ENCODE data around the gene SLC4A4.

SLC4A4 gene

DNA sequence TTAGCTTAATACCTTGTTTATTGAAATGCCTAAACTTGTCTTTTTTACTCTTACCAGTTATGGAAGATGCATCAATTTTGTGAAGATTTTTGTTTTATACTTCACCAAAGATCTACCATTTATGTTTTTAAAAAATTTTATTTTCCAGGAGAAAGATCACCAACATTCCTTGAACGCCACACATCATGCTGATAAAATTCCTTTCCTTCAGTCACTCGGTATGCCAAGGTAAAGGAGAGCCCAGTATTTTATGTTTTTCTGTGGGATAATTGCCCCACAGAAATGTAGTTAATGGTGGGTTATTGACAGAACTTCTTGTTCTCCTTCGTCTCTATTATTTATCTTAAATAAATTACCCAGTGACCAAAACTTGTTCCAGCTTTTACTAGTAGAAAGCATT lies 228.0 kb downstream of the SLC4A4 start:
- no peaks in the 10 kb centered on the region for H3K27me3 ChIP-seq (ENCODE audit: insufficient read depth, low read depth)
- no peak overlapping the region for H3K9ac ChIP-seq
- TF ChIP-seq, protein P1, sequence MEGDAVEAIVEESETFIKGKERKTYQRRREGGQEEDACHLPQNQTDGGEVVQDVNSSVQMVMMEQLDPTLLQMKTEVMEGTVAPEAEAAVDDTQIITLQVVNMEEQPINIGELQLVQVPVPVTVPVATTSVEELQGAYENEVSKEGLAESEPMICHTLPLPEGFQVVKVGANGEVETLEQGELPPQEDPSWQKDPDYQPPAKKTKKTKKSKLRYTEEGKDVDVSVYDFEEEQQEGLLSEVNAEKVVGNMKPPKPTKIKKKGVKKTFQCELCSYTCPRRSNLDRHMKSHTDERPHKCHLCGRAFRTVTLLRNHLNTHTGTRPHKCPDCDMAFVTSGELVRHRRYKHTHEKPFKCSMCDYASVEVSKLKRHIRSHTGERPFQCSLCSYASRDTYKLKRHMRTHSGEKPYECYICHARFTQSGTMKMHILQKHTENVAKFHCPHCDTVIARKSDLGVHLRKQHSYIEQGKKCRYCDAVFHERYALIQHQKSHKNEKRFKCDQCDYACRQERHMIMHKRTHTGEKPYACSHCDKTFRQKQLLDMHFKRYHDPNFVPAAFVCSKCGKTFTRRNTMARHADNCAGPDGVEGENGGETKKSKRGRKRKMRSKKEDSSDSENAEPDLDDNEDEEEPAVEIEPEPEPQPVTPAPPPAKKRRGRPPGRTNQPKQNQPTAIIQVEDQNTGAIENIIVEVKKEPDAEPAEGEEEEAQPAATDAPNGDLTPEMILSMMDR (conservative IDR thresholded peaks at IDR 0.05; ENCODE audit: low read depth, low read length), result no peak
- H2AFZ ChIP-seq (ENCODE audit: low read depth), result no peak overlapping the region
- no peak overlapping the region for H3K4me3 ChIP-seq (IDR thresholded peaks at IDR 0.05; ENCODE audit: insufficient read depth, low read depth, low read length)
- H3K4me1 ChIP-seq (ENCODE audit: low read depth, poor library complexity, severe bottlenecking), result no peaks in the 10 kb centered on the region
- no peaks in the 10 kb centered on the region for H3K36me3 ChIP-seq (ENCODE audit: insufficient read depth)
- no peaks in the 10 kb centered on the region for H4K20me1 ChIP-seq (ENCODE audit: insufficient read depth)
- no peaks in the 10 kb centered on the region for H3K79me2 ChIP-seq (ENCODE audit: insufficient read depth, low read depth)
- no peak overlapping the region for H3K4me2 ChIP-seq
- no peak overlapping the region for H3K27ac ChIP-seq

DNA sequence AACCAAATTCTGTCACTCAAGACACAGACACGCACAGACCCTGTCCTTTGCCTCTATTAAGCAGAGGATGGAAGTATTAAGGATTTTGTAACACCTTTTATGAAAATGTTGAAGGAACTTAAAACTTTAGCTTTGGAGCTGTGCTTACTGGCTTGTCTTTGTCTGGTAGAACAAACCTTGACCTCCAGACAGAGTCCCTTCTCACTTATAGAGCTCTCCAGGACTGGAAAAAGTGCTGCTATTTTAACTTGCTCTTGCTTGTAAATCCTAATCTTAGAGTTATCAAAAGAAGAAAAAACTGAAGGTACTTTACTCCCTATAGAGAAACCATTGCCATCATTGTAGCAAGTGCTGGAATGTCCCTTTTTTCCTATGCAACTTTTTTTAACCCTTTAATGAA lies 229.3 kb downstream of the SLC4A4 start:
- no peaks in the 10 kb centered on the region for H3K27me3 ChIP-seq (ENCODE audit: insufficient read depth, low read depth)

DNA sequence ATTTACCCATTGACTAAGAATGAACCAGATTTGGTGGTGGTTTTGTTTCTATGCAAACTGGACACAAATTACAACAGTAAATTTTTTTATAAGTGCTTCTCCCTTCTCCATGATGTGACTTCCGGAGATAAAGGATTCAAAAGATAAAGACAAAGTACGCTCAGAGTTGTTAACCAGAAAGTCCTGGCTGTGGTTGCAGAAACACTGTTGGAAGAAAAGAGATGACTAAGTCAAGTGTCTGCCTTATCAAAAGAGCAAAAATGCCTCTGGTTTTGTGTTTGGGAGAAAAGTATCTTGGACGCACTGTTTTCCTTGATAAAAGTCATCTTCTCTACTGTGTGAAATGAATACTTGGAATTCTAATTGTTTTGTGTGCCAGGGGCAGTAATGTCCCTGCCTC lies 231.7 kb downstream of the SLC4A4 start:
- Histone ChIP-seq H3K4me1 (ENCODE audit: low read depth, poor library complexity, severe bottlenecking) (no peaks in the 10 kb centered on the region), H4K20me1 (ENCODE audit: insufficient read depth) (no peaks in the 10 kb centered on the region), H3K4me3 (IDR thresholded peaks at IDR 0.05; ENCODE audit: insufficient read depth, low read depth, low read length) (no peak overlapping the region), H2AFZ (ENCODE audit: low read depth) (no peak overlapping the region), H3K4me2 (no peak overlapping the region), H3K79me2 (ENCODE audit: insufficient read depth, low read depth) (no peaks in the 10 kb centered on the region), H3K9ac (no peak overlapping the region), H3K27me3 (ENCODE audit: insufficient read depth, low read depth) (no peaks in the 10 kb centered on the region), H3K27ac (no peak overlapping the region), H3K36me3 (ENCODE audit: insufficient read depth) (no peaks in the 10 kb centered on the region)
- TF ChIP-seq, protein P1 (conservative IDR thresholded peaks at IDR 0.05; ENCODE audit: low read depth, low read length), result no peak

More for the DNA sequence above, 229.3 kb downstream of the SLC4A4 start:
- Histone ChIP-seq H3K4me3 (IDR thresholded peaks at IDR 0.05; ENCODE audit: insufficient read depth, low read depth, low read length) (no peak overlapping the region), H3K9ac (no peak overlapping the region), H2AFZ (ENCODE audit: low read depth) (no peak overlapping the region), H3K27ac (no peak overlapping the region), H3K36me3 (ENCODE audit: insufficient read depth) (no peaks in the 10 kb centered on the region), H3K4me1 (ENCODE audit: low read depth, poor library complexity, severe bottlenecking) (no peaks in the 10 kb centered on the region), H3K79me2 (ENCODE audit: insufficient read depth, low read depth) (no peaks in the 10 kb centered on the region), H4K20me1 (ENCODE audit: insufficient read depth) (no peaks in the 10 kb centered on the region), H3K4me2 (no peak overlapping the region)
- TF ChIP-seq, protein P1 (conservative IDR thresholded peaks at IDR 0.05; ENCODE audit: low read depth, low read length), result no peak

DNA sequence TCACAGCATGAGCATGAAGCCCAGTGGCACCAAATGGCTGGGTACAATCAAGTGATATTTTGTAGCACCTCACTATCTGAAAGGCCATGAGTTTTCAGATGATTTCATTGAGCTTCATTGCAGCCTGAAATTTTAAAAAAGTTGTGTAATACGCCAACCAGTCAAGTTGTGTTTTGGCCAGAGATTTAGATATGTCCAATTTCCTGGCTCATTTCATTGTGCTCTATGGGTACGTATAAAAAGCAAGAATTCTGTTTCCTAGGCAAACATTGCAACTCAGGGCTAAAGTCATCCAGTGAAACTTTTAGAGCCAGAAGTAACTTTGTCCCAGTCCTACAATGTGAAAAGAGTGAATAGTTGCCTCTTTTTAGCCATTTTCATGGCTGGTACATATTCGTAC lies 232.5 kb downstream of the SLC4A4 start:
- no peak overlapping the region for H3K4me2 ChIP-seq
- no peaks in the 10 kb centered on the region for H3K79me2 ChIP-seq (ENCODE audit: insufficient read depth, low read depth)
- no peaks in the 10 kb centered on the region for H3K36me3 ChIP-seq (ENCODE audit: insufficient read depth)
- TF ChIP-seq, protein P1 (conservative IDR thresholded peaks at IDR 0.05; ENCODE audit: low read depth, low read length), result no peak
- no peak overlapping the region for H3K27ac ChIP-seq
- no peaks in the 10 kb centered on the region for H3K27me3 ChIP-seq (ENCODE audit: insufficient read depth, low read depth)
- H2AFZ ChIP-seq (ENCODE audit: low read depth), result no peak overlapping the region
- H3K4me1 ChIP-seq (ENCODE audit: low read depth, poor library complexity, severe bottlenecking), result no peaks in the 10 kb centered on the region
- H4K20me1 ChIP-seq (ENCODE audit: insufficient read depth), result no peaks in the 10 kb centered on the region
- H3K9ac ChIP-seq, result no peak overlapping the region
- no peak overlapping the region for H3K4me3 ChIP-seq (IDR thresholded peaks at IDR 0.05; ENCODE audit: insufficient read depth, low read depth, low read length)

Data from KMS-11 (cell line).